C4-2B (cell line): ENCODE data around the gene GHRH.

Experiments used
- CTCF ChIP-seq: fragments of 450-650 bp; conservative IDR thresholded peaks from 2 replicates; pipeline ENCODE4 v1.5.1; 2017; ENCODE audit warnings: mild to moderate bottlenecking
- ZFX ChIP-seq: fragments of 450-650 bp; IDR thresholded peaks from 2 replicates; pipeline ENCODE4 v1.6.1; 2017

- no peak for TF ChIP-seq CTCF
- no peak for TF ChIP-seq ZFX
These were observed 17.0 kb downstream of the GHRH start for GRCh38 chr20:37244572-37244957.
